Loucy (cell line): Measurements from ENCODE around the gene GTF2A1.

Experiments
- EZH2phosphoT487 ChIP-seq: fragments of 200-600 bp; IDR thresholded peaks from 2 replicates; pipeline ENCODE4 v1.6.1; 2018; ENCODE audit warnings: antibody characterized with exemption, mild to moderate bottlenecking, moderate library complexity, borderline replicate concordance
- TF ChIP-seq, protein P1 (sequence below): fragments of 200-600 bp; sonication (generic); conservative IDR thresholded peaks from 2 replicates; pipeline ENCODE4 v1.5.1; 2014; ENCODE audit warnings: mild to moderate bottlenecking, antibody characterized with exemption, low read length

GRCh38 chr14:81165188-81165587 is 55.6 kb downstream of the GTF2A1 start:
- no peak for TF ChIP-seq EZH2phosphoT487
- TF ChIP-seq, protein P1, sequence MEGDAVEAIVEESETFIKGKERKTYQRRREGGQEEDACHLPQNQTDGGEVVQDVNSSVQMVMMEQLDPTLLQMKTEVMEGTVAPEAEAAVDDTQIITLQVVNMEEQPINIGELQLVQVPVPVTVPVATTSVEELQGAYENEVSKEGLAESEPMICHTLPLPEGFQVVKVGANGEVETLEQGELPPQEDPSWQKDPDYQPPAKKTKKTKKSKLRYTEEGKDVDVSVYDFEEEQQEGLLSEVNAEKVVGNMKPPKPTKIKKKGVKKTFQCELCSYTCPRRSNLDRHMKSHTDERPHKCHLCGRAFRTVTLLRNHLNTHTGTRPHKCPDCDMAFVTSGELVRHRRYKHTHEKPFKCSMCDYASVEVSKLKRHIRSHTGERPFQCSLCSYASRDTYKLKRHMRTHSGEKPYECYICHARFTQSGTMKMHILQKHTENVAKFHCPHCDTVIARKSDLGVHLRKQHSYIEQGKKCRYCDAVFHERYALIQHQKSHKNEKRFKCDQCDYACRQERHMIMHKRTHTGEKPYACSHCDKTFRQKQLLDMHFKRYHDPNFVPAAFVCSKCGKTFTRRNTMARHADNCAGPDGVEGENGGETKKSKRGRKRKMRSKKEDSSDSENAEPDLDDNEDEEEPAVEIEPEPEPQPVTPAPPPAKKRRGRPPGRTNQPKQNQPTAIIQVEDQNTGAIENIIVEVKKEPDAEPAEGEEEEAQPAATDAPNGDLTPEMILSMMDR = no peak
